Mammary epithelial cell (primary cell): ENCODE results near the gene P2RX5.

Experiments
- EZH2 ChIP-seq: IDR thresholded peaks from 2 replicates; pipeline ENCODE4 v1.6.1; 2012; ENCODE audit warnings: low read length, inconsistent platforms, borderline replicate concordance
- TF ChIP-seq, protein P1 (sequence below), 2 donors: IDR thresholded peaks in 1 of 2; conservative IDR thresholded peaks in 1 of 2; 2 replicates each; pipeline ENCODE4 v1.5.1; 2011 to 2012; ENCODE audit warnings: inconsistent platforms in 2 of 2, low read length in 2 of 2, mild to moderate bottlenecking in 2 of 2, control low read depth in 1 of 2, low read depth in 1 of 2; ENCODE audit not compliant: insufficient read depth in 1 of 2; ENCODE audit errors: extremely low read depth in 1 of 2

DNA sequence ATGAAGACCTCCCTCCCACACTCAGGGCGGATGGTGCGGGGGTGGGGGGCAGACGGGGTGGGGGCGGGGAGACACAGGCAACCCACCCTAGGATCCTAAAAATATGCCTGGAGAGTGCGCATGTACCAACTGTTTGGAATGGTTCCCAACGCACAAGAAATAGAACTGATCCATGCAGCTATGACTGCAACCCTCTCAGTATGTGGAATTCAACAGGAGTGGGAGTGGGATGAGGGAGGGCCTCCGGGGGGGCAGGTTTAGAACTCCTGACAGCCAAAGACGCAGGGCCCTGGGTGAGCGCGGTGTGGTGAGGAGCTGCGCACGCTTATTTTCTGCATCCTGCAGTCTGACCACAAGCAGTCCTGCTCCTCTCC is 1.1 kb upstream of the P2RX5 start:
- TF ChIP-seq, protein P1, sequence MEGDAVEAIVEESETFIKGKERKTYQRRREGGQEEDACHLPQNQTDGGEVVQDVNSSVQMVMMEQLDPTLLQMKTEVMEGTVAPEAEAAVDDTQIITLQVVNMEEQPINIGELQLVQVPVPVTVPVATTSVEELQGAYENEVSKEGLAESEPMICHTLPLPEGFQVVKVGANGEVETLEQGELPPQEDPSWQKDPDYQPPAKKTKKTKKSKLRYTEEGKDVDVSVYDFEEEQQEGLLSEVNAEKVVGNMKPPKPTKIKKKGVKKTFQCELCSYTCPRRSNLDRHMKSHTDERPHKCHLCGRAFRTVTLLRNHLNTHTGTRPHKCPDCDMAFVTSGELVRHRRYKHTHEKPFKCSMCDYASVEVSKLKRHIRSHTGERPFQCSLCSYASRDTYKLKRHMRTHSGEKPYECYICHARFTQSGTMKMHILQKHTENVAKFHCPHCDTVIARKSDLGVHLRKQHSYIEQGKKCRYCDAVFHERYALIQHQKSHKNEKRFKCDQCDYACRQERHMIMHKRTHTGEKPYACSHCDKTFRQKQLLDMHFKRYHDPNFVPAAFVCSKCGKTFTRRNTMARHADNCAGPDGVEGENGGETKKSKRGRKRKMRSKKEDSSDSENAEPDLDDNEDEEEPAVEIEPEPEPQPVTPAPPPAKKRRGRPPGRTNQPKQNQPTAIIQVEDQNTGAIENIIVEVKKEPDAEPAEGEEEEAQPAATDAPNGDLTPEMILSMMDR (conservative IDR thresholded peaks at IDR 0.05 in 1 of 2, IDR thresholded peaks at IDR 0.05 in 1 of 2; ENCODE audit: extremely low read depth in 1 of 2, insufficient read depth in 1 of 2, low read depth in 1 of 2, low read length in 2 of 2) = no peak
- no peak for TF ChIP-seq EZH2
